Ramos (cell line): ENCODE data around the gene SP4.
"Not testable (repeated sequence)": the region's sequence is repeated elsewhere in the genome, so short reads cannot be mapped to it uniquely, and the experiment has no call there.

Experiments used
- in situ Hi-C: fragments of 300-500 bp; cut with MboI; formaldehyde crosslinking; loops from one replicate; pipeline ENCODE4 v1.14.3; 2022; ENCODE audit warnings: low sequenced_read_pairs; ENCODE audit not compliant: unreplicated experiment

SP4 gene

GRCh38 chr7:21508538-21508937, 80.7 kb downstream of the SP4 start:
- in situ Hi-C loops = no loop called here

- in situ Hi-C loops = no loop called here
These were observed 86.2 kb downstream of the SP4 start for GRCh38 chr7:21514062-21514461.

- in situ Hi-C loops = no loop called here
These were observed 96.8 kb downstream of the SP4 start for GRCh38 chr7:21524680-21525079.

GRCh38 chr7:21526007-21526406, 98.1 kb downstream of the SP4 start:
- in situ Hi-C loops = no loop called here

- in situ Hi-C loops = no loop called here
These were observed 98.6 kb downstream of the SP4 start for GRCh38 chr7:21526448-21526847.

- in situ Hi-C loops = not testable (repeated sequence)
These were observed 104.6 kb downstream of the SP4 start for GRCh38 chr7:21532485-21532884.

- in situ Hi-C loops = not testable (repeated sequence)
These were observed 105.8 kb downstream of the SP4 start for GRCh38 chr7:21533646-21534045.

- in situ Hi-C loops = not testable (repeated sequence)
These were observed 108.7 kb downstream of the SP4 start for GRCh38 chr7:21536445-21537118.

GRCh38 chr7:21538936-21539495, 111.1 kb downstream of the SP4 start:
- in situ Hi-C loops = no loop called here

GRCh38 chr7:21542891-21543527, 115.1 kb downstream of the SP4 start, which contains the start of gene DNAH11:
Gene DNAH11, plus strand, starts transcription at chr7:21543039. Its CDS starts 207 bp downstream, at chr7:21543246.
- in situ Hi-C loops = no loop called here

GRCh38 chr7:21543528-21544302, 115.8 kb downstream of the SP4 start:
- in situ Hi-C loops = no loop called here

- in situ Hi-C loops = no loop called here
These were observed 116.4 kb downstream of the SP4 start for GRCh38 chr7:21544303-21544656.

GRCh38 chr7:21544715-21545114, 116.8 kb downstream of the SP4 start:
- in situ Hi-C loops = no loop called here

- in situ Hi-C loops = no loop called here
These were observed 119.6 kb downstream of the SP4 start for GRCh38 chr7:21547501-21547900.

- in situ Hi-C loops = no loop called here
These were observed 120.6 kb downstream of the SP4 start for GRCh38 chr7:21548491-21548890.

- in situ Hi-C loops = no loop called here
These were observed 122.2 kb downstream of the SP4 start for GRCh38 chr7:21550076-21550475.

GRCh38 chr7:21550821-21551531, 123.1 kb downstream of the SP4 start:
- in situ Hi-C loops = no loop called here

GRCh38 chr7:21562385-21562784, 134.5 kb downstream of the SP4 start:
- in situ Hi-C loops = no loop called here
